AG04450 (cell line): ENCODE results near the gene PPIF. TPM values are rescaled to one million over a fixed set of nuclear protein-coding genes. Genes with fewer than 3 reads are reported as not detected.
A peak's percentile ranks its signal among the peaks of the same experiment; 100 is the strongest.

ENCODE experiments used
- CTCF ChIA-PET: fragments of 300-600, 350-600 bp; formaldehyde crosslinking; extraction: SDS; loops from one replicate; lab custom pipeline; 2022; ENCODE audit warnings: antibody characterized with exemption, inconsistent platforms; lab: Charles Lee
- POLR2A ChIA-PET: fragments of 350-600 bp; formaldehyde crosslinking; extraction: SDS; loops from one replicate; lab custom pipeline; 2021; ENCODE audit warnings: antibody characterized with exemption, inconsistent platforms; lab: Yijun Ruan, JAX
- DNase-seq: peaks from one replicate; pipeline ENCODE4 v3.0.0-alpha.2; 2011; ENCODE audit warnings: low read depth, low spot score
- H3K27ac ChIP-seq: one replicate; pipeline ENCODE4 v1.5.1; 2012; ENCODE audit warnings: low read depth, low read length, control low read depth
- H3K27me3 ChIP-seq: one replicate; pipeline ENCODE4 v1.6.0; 2012; ENCODE audit warnings: low read length; ENCODE audit not compliant: control insufficient read depth, insufficient read depth
- H3K4me3 ChIP-seq: 2 replicates; pipeline ENCODE4 v1.5.1; 2011; ENCODE audit warnings: mild to moderate bottlenecking, low read depth, low read length, control low read depth
- H3K9me3 ChIP-seq: 2 replicates; pipeline ENCODE4 v1.5.1; 2012; ENCODE audit warnings: low read length; ENCODE audit not compliant: control insufficient read depth, insufficient read depth
- polyA plus RNA-seq: library from polyadenylated mRNA; depleted of rRNA; stranded (reverse); fragments of >200 nt; gene quantifications from 2 replicates; pipeline ENCODE4 v1.2.3, GENCODE V29; 2011
- TF ChIP-seq, protein P1 (sequence below): IDR thresholded peaks from 2 replicates; pipeline ENCODE4 v1.5.1; 2011; ENCODE audit warnings: low read depth, low read length, control low read depth, inconsistent platforms

Gene PPIF
- polyA plus RNA-seq, 1 experiment: 68.6 TPM

DNA sequence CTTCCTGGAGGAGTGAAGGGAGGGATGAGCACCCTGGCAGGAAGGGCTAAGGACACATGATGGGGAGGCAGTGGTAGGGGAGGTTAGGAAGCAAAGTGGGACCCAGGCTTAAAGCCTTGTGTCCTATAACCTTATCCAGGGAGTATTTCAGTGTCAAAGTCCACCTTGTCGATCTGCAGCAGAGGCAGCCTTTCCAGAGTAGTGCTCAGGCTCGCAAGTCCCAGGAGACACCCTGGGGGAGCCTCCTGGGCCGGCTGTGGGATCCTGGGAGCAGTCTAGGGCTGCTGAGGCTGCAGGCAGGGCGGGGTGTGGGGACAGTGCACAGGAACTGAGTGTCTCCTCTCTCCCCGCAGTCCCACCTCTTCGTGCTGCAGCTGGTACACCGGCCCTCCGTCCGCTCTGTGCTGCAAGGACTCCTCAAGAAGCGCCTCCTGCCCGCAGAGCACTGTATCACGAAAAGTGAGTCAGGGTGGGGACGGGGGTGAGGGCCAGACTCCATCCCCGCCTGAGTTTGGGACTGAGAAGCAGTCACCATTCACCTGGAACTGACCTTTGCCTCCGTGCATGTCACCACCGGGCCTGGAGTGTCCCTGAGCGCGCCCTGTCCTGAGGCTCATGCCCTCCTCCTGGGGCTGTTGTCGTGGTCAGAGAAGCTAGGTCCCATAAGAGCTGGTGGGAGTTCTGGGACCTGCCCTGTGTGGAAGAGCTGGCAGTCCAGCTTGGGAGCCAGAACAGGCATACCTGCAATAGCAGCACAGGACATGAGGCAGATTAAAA lies 45.3 kb upstream of the PPIF start:
- no peak overlapping the region for H3K27ac ChIP-seq
- TF ChIP-seq, protein P1, sequence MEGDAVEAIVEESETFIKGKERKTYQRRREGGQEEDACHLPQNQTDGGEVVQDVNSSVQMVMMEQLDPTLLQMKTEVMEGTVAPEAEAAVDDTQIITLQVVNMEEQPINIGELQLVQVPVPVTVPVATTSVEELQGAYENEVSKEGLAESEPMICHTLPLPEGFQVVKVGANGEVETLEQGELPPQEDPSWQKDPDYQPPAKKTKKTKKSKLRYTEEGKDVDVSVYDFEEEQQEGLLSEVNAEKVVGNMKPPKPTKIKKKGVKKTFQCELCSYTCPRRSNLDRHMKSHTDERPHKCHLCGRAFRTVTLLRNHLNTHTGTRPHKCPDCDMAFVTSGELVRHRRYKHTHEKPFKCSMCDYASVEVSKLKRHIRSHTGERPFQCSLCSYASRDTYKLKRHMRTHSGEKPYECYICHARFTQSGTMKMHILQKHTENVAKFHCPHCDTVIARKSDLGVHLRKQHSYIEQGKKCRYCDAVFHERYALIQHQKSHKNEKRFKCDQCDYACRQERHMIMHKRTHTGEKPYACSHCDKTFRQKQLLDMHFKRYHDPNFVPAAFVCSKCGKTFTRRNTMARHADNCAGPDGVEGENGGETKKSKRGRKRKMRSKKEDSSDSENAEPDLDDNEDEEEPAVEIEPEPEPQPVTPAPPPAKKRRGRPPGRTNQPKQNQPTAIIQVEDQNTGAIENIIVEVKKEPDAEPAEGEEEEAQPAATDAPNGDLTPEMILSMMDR: no peak
- H3K4me3 ChIP-seq: no peak overlapping the region
- ChIA-PET POLR2A (interaction anchor here (0.6 kb wide), 1 partner anchor 15 kb away, joined by 3 read pairs; no protein-coding TSS in a partner anchor), CTCF (no interaction called here)
- no peak for DNase-seq
- H3K27me3 ChIP-seq: no peaks in the 10 kb centered on the region
- no peaks in the 10 kb centered on the region; the same call in 1 of the 2 replicates for H3K9me3 ChIP-seq

DNA sequence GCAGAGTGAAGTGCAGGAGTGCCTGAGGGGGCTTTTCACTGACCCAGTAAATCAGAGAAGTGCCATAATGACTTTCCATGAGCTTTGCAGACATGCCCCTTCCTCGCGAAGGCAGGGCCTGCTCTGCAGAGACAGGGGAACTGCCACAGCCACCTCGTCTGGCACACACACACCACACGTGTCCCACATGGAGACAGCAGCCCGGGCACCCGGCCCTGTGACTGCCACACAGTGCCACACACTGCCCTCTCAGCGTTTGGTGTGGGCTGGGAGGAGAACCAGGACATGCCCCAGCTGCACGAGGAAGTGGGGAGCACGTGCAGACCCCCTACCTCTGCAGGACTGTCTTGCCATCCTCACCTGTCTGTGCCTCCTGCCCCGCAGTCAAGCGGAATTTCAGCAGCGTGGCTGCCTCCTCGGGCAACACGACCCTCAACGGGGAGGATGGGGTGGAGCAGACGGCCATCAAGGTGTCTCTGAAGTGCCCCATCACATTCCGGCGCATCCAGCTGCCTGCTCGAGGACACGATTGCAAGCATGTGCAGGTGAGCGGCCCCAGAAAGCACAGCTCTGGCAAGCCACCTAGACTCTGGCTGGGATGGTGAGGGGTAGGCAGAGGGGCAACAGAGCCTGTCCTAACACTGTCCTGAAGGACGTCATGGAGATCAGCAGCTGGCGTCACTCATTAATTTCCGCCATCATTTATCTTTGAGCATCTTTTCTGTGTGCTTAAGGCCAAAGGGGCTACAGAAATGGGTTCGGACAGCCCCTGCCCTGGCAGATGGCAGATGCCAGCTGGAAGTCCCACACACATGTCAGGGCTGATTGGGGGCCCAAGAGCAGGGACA lies 43.4 kb upstream of the PPIF start:
- no peak for DNase-seq
- Histone ChIP-seq H3K9me3 (no peaks in the 10 kb centered on the region), H3K27ac (no peak overlapping the region), H3K27me3 (no peaks in the 10 kb centered on the region), H3K4me3 (no peak overlapping the region)
- CTCF ChIA-PET: no interaction called here
- POLR2A ChIA-PET: no interaction called here
- TF ChIP-seq, protein P1: no peak

DNA sequence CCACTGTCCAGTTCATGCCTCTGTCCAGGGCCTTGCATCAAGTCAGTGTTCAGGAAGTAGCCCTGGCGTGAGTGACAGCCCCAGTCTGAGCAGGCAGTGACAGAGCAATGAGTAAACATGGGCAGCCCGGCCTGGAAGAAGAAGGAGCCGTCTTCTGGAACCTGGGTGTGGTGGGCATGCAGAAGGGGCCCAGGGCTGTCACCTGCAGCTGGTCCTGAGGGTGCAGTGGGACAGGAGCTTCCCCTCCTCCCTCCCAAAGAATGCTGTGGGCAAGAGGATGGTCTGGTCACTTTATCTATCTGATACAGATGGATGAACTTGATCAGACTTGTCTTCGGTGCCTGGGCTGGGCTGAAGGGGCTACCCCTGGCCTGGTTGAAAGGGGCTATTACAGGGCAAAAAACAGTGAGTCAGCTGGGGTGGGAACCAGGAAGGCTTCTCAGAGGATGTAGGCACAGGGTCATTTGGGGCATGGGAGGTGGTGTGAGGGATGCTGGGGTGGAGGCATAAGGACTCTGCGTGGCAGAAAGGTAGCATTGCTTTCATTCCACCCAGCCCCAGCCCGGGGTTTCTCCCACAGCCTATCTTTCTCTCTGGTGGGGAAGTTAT lies 42.7 kb upstream of the PPIF start:
- DNase-seq: no peak
- CTCF ChIA-PET: no interaction called here
- no peak overlapping the region for H3K4me3 ChIP-seq
- no peaks in the 10 kb centered on the region for H3K27me3 ChIP-seq
- H3K27ac ChIP-seq: no peak overlapping the region
- POLR2A ChIA-PET: no interaction called here
- no peaks in the 10 kb centered on the region for H3K9me3 ChIP-seq
- TF ChIP-seq, protein P1: no peak

DNA sequence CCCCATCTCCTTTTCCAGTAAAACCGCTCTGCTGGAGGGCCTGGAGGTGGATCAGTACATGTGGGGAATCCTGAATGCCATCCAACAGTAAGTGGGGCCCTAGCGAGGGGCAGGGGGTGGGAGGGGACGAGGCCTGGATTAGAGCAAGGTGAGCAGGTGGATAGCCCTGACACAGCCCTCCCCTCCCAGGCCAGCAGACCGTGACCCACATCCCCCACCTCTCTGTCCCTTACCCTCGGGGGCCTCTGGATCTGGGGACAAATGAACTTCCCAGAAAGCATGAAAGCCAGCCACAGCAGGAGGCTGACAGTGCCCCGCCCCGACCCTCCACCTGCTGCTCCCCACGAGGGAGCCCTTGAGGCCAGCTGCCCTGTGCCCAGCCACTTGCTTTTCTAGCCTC lies 41.8 kb upstream of the PPIF start:
- POLR2A ChIA-PET: no interaction called here
- TF ChIP-seq, protein P1: no peak
- Histone ChIP-seq H3K9me3 (no peaks in the 10 kb centered on the region; the same call in 1 of the 2 replicates), H3K27ac (peak overlapping the region; percentile 21), H3K27me3 (no peaks in the 10 kb centered on the region), H3K4me3 (no peak overlapping the region)
- CTCF ChIA-PET: no interaction called here
- DNase-seq: no peak
